ENCODE measurements around the gene TMEM269.
"Not testable (repeated sequence)": the region's sequence is repeated elsewhere in the genome, so short reads cannot be mapped to it uniquely, and the experiment has no call there.

TMEM269 gene

GRCh38 chr1:42743317-42744147, 41.3 kb upstream of the TMEM269 start:
- Mint-ChIP-seq H3K36me3 (peaks cover 8% of the 10 kb centered on the region), H3K27ac (no peak overlapping the region), H3K4me3 (no peak overlapping the region), H3K27me3 (no peaks in the 10 kb centered on the region), H3K4me1 (no peaks in the 10 kb centered on the region), H3K9me3 (no peaks in the 10 kb centered on the region)
- no peak for ATAC-seq

- H3K27me3 Mint-ChIP-seq: no peaks in the 10 kb centered on the region
- no peaks in the 10 kb centered on the region for H3K9me3 Mint-ChIP-seq
- no peaks in the 10 kb centered on the region for H3K4me1 Mint-ChIP-seq
- H3K36me3 Mint-ChIP-seq: peaks cover 14% of the 10 kb centered on the region
- no peak overlapping the region for H3K27ac Mint-ChIP-seq
- no peak overlapping the region for H3K4me3 Mint-ChIP-seq
- no peak for ATAC-seq
These were observed 40.7 kb upstream of the TMEM269 start for GRCh38 chr1:42744148-42744413.

- Mint-ChIP-seq H3K4me3 (no peak overlapping the region), H3K27ac (no peak overlapping the region), H3K4me1 (no peaks in the 10 kb centered on the region), H3K27me3 (no peaks in the 10 kb centered on the region), H3K9me3 (no peaks in the 10 kb centered on the region), H3K36me3 (peaks cover 26% of the 10 kb centered on the region)
- no peak for ATAC-seq
These were observed 38.9 kb upstream of the TMEM269 start for GRCh38 chr1:42745851-42746250.

- Mint-ChIP-seq H3K36me3 (peaks cover 29% of the 10 kb centered on the region), H3K4me1 (no peaks in the 10 kb centered on the region)
These were observed 38.2 kb upstream of the TMEM269 start for GRCh38 chr1:42746436-42747105.

GRCh38 chr1:42747125-42747524, 37.7 kb upstream of the TMEM269 start:
- H3K4me1 Mint-ChIP-seq: no peaks in the 10 kb centered on the region
- ATAC-seq: peak; percentile 52
- no peak overlapping the region for H3K27ac Mint-ChIP-seq
- H3K4me3 Mint-ChIP-seq: no peak overlapping the region
- H3K27me3 Mint-ChIP-seq: no peaks in the 10 kb centered on the region
- peaks cover 5% of the 10 kb centered on the region for H3K9me3 Mint-ChIP-seq
- peaks cover 35% of the 10 kb centered on the region for H3K36me3 Mint-ChIP-seq

More at GRCh38 chr1:42746436-42747105, 38.2 kb upstream of the TMEM269 start:
- no peak for ATAC-seq
- Mint-ChIP-seq H3K4me3 (no peak overlapping the region), H3K27ac (no peak overlapping the region), H3K9me3 (peaks cover under 1% of the 10 kb centered on the region), H3K27me3 (no peaks in the 10 kb centered on the region)

GRCh38 chr1:42748021-42748420, 36.8 kb upstream of the TMEM269 start:
- no peaks in the 10 kb centered on the region for H3K27me3 Mint-ChIP-seq
- peaks cover 42% of the 10 kb centered on the region for H3K36me3 Mint-ChIP-seq
- ATAC-seq: no peak
- H3K9me3 Mint-ChIP-seq: peaks cover 5% of the 10 kb centered on the region
- H3K4me3 Mint-ChIP-seq: no peak overlapping the region
- H3K27ac Mint-ChIP-seq: no peak overlapping the region
- H3K4me1 Mint-ChIP-seq: no peaks in the 10 kb centered on the region

- peaks cover 49% of the 10 kb centered on the region for H3K36me3 Mint-ChIP-seq
- no peaks in the 10 kb centered on the region for H3K27me3 Mint-ChIP-seq
- no peak for ATAC-seq
- peaks cover 5% of the 10 kb centered on the region for H3K9me3 Mint-ChIP-seq
- no peak overlapping the region for H3K4me3 Mint-ChIP-seq
- H3K4me1 Mint-ChIP-seq: no peaks in the 10 kb centered on the region
- no peak overlapping the region for H3K27ac Mint-ChIP-seq
These were observed 36.1 kb upstream of the TMEM269 start for GRCh38 chr1:42748461-42749410.

GRCh38 chr1:42750041-42750440, 34.8 kb upstream of the TMEM269 start:
- Mint-ChIP-seq H3K4me1 (no peaks in the 10 kb centered on the region), H3K36me3 (peaks cover 61% of the 10 kb centered on the region), H3K4me3 (no peak overlapping the region), H3K27me3 (no peaks in the 10 kb centered on the region), H3K27ac (no peak overlapping the region), H3K9me3 (peaks cover 5% of the 10 kb centered on the region)
- no peak for ATAC-seq

GRCh38 chr1:42751511-42752070, 33.2 kb upstream of the TMEM269 start:
- H3K27ac Mint-ChIP-seq, H3K4me3 Mint-ChIP-seq, ATAC-seq, H3K9me3 Mint-ChIP-seq, H3K4me1 Mint-ChIP-seq, H3K27me3 Mint-ChIP-seq: not testable (repeated sequence)
- peaks cover 76% of the 10 kb centered on the region for H3K36me3 Mint-ChIP-seq

GRCh38 chr1:42752284-42752683, 32.5 kb upstream of the TMEM269 start:
- no peak overlapping the region for H3K4me3 Mint-ChIP-seq
- peaks cover 5% of the 10 kb centered on the region for H3K9me3 Mint-ChIP-seq
- no peaks in the 10 kb centered on the region for H3K27me3 Mint-ChIP-seq
- ATAC-seq: no peak
- H3K4me1 Mint-ChIP-seq: peaks cover 5% of the 10 kb centered on the region
- no peak overlapping the region for H3K27ac Mint-ChIP-seq
- peaks cover 83% of the 10 kb centered on the region for H3K36me3 Mint-ChIP-seq

GRCh38 chr1:42753070-42753469, 31.7 kb upstream of the TMEM269 start:
- ATAC-seq: no peak
- peaks cover 5% of the 10 kb centered on the region for H3K9me3 Mint-ChIP-seq
- H3K36me3 Mint-ChIP-seq: peaks cover 85% of the 10 kb centered on the region
- H3K4me3 Mint-ChIP-seq: no peak overlapping the region
- H3K4me1 Mint-ChIP-seq: peaks cover 10% of the 10 kb centered on the region
- H3K27ac Mint-ChIP-seq: no peak overlapping the region
- no peaks in the 10 kb centered on the region for H3K27me3 Mint-ChIP-seq

GRCh38 chr1:42756956-42757891, 27.6 kb upstream of the TMEM269 start:
- Mint-ChIP-seq H3K27me3 (no peaks in the 10 kb centered on the region), H3K9me3 (no peaks in the 10 kb centered on the region), H3K4me1 (peaks cover 17% of the 10 kb centered on the region), H3K27ac (no peak overlapping the region), H3K36me3 (peaks cover 54% of the 10 kb centered on the region), H3K4me3 (no peak overlapping the region)
- ATAC-seq: peak; percentile 59

GRCh38 chr1:42757892-42758275, 26.9 kb upstream of the TMEM269 start:
- Mint-ChIP-seq H3K36me3 (peaks cover 47% of the 10 kb centered on the region), H3K9me3 (no peaks in the 10 kb centered on the region), H3K27ac (no peak overlapping the region), H3K4me3 (no peak overlapping the region), H3K4me1 (peaks cover 22% of the 10 kb centered on the region), H3K27me3 (no peaks in the 10 kb centered on the region)
- no peak for ATAC-seq

- Mint-ChIP-seq H3K36me3 (peaks cover 41% of the 10 kb centered on the region), H3K9me3 (no peaks in the 10 kb centered on the region), H3K27me3 (no peaks in the 10 kb centered on the region), H3K27ac (no peak overlapping the region), H3K4me1 (peaks cover 22% of the 10 kb centered on the region), H3K4me3 (no peak overlapping the region)
- no peak for ATAC-seq
These were observed 26.1 kb upstream of the TMEM269 start for GRCh38 chr1:42758641-42759040.
